Left renal cortex interstitium (tissue), 4 donors: ENCODE data around the gene CDC42EP1. TPM values are rescaled to one million over a fixed set of nuclear protein-coding genes. Genes with fewer than 3 reads are reported as not detected.
A peak's percentile ranks its signal among the peaks of the same experiment; 100 is the strongest.
"Not testable (repeated sequence)": the region's sequence is repeated elsewhere in the genome, so short reads cannot be mapped to it uniquely, and the experiment has no call there.

Experiments
- DNase-seq, 4 donors: peaks; one replicate each; pipeline ENCODE4 v3.0.0-alpha.2; 2013; ENCODE audit warnings: low read depth in 4 of 4, low spot score in 2 of 4, missing footprints in 1 of 4
- polyA plus RNA-seq, 4 donors: library from polyadenylated mRNA; unstranded; fragments of 120-200 nt; gene quantifications; one replicate each; pipeline ENCODE4 v1.2.1, GENCODE V29; 2013; ENCODE audit not compliant: insufficient read length in 4 of 4

CDC42EP1 gene
- polyA plus RNA-seq, 4 donors, result 35.5 to 81.5 (median 52.2) TPM

- DNase-seq, result no peak
These were observed 11.1 kb downstream of the CDC42EP1 start for GRCh38 chr22:37571258-37571991.

GRCh38 chr22:37571992-37572373 lies 11.7 kb downstream of the CDC42EP1 start:
- no peak for DNase-seq

GRCh38 chr22:37575490-37576003 lies 15.3 kb downstream of the CDC42EP1 start:
- no peak for DNase-seq

GRCh38 chr22:37578002-37578401 lies 17.7 kb downstream of the CDC42EP1 start:
- DNase-seq, result no peak

GRCh38 chr22:37581504-37581903 lies 21.2 kb downstream of the CDC42EP1 start:
- DNase-seq, result no peak

- DNase-seq, result no peak
These were observed 22.2 kb downstream of the CDC42EP1 start for GRCh38 chr22:37582526-37582925.

GRCh38 chr22:37588546-37589215 lies 28.4 kb downstream of the CDC42EP1 start:
- no peak for DNase-seq

- no peak for DNase-seq
These were observed 29.4 kb downstream of the CDC42EP1 start for GRCh38 chr22:37589636-37590035.

- not testable (repeated sequence) for DNase-seq
These were observed 30.8 kb downstream of the CDC42EP1 start for GRCh38 chr22:37591081-37591480.

- DNase-seq, result no peak
These were observed 31.6 kb downstream of the CDC42EP1 start for GRCh38 chr22:37591823-37592404.

GRCh38 chr22:37594237-37594636 lies 34.0 kb downstream of the CDC42EP1 start:
- DNase-seq, result no peak

GRCh38 chr22:37599153-37599552 lies 38.9 kb downstream of the CDC42EP1 start:
- no peak for DNase-seq

- no peak for DNase-seq
These were observed 40.9 kb downstream of the CDC42EP1 start for GRCh38 chr22:37601203-37601539.

- peak in 1 of 4 donors; percentile 66 for DNase-seq
These were observed 41.5 kb downstream of the CDC42EP1 start for GRCh38 chr22:37601540-37602442.

- not testable (repeated sequence) for DNase-seq
These were observed 42.4 kb downstream of the CDC42EP1 start for GRCh38 chr22:37602546-37603277.

GRCh38 chr22:37604074-37604473 lies 43.8 kb downstream of the CDC42EP1 start:
- DNase-seq, result no peak

- DNase-seq, result no peak
These were observed 44.6 kb downstream of the CDC42EP1 start for GRCh38 chr22:37604875-37605274.

- peak in 3 of 4 donors; percentile 71 to 84 (median 77) for DNase-seq
These were observed 47.0 kb downstream of the CDC42EP1 start for GRCh38 chr22:37607010-37607934.

- no peak for DNase-seq
These were observed 47.7 kb downstream of the CDC42EP1 start for GRCh38 chr22:37607935-37608476.
